Left ventricle myocardium superior (tissue), 1 donor: ENCODE measurements around the gene KIF1B. TPM values are rescaled to one million over a fixed set of nuclear protein-coding genes. Genes with fewer than 3 reads are reported as not detected.
"Not testable (repeated sequence)": the region's sequence is repeated elsewhere in the genome, so short reads cannot be mapped to it uniquely, and the experiment has no call there.

Source experiments
- ATAC-seq: fragments of 200-7000 bp; cut with Tn5 transposase; one replicate; pipeline ENCODE4 v1.9.1; 2020; ENCODE audit warnings: mild to moderate bottlenecking, moderate library complexity
- DNase-seq: peaks from one replicate; pipeline ENCODE4 v3.0.0-alpha.2; 2020
- intact Hi-C: fragments of 100-400 bp; cut with micrococcal nuclease; formaldehyde crosslinking; loops from one replicate; pipeline ENCODE4 v1.11.0; 2022
- total RNA-seq: library from RNA; stranded (reverse); fragmentation: NEBNext Ultra II Directional; extraction: Animal tissue kit (Norgen Biotek cat#: 25700); gene quantifications from one replicate; pipeline ENCODE4 v1.2.1, GENCODE V29; 2021
- donor health status: DM: no; HTN: yes; CAD: no; lungs with severe emphysema.

The KIF1B gene
- total RNA-seq, 1 donor from 2014 or later, result 69.3 TPM

- no peak for DNase-seq
- ATAC-seq, result no peak
- intact Hi-C loops, result no loop called here
Observed at GRCh38 chr1:10189659-10190058, 20.7 kb upstream of the KIF1B start.

- ATAC-seq (no peak), DNase-seq (no peak)
- intact Hi-C loops, result no loop called here
Observed at GRCh38 chr1:10192263-10192662, 18.1 kb upstream of the KIF1B start.

GRCh38 chr1:10193288-10193687, 17.1 kb upstream of the KIF1B start:
- intact Hi-C loops, result no loop called here
- ATAC-seq, result no peak
- no peak for DNase-seq

- intact Hi-C loops, result no loop called here
- no peak for DNase-seq
- no peak for ATAC-seq
Observed at GRCh38 chr1:10195570-10195969, 14.8 kb upstream of the KIF1B start.

- ATAC-seq (no peak), DNase-seq (no peak)
- intact Hi-C loops, result no loop called here
Observed at GRCh38 chr1:10196976-10197375, 13.4 kb upstream of the KIF1B start.

- intact Hi-C loops, result no loop called here
- no peak for DNase-seq
- ATAC-seq, result no peak
Observed at GRCh38 chr1:10200620-10201019, 9.8 kb upstream of the KIF1B start.

GRCh38 chr1:10204003-10204642, 6.2 kb upstream of the KIF1B start:
- no peak for DNase-seq
- intact Hi-C loops, result no loop called here
- peak; percentile 63 for ATAC-seq

- DNase-seq, ATAC-seq, intact Hi-C loops: not testable (repeated sequence)
Observed at GRCh38 chr1:10205206-10205605, 5.2 kb upstream of the KIF1B start.

- intact Hi-C loops, result no loop called here
- no peak for ATAC-seq
- DNase-seq, result no peak
Observed at GRCh38 chr1:10207810-10208209, 2.6 kb upstream of the KIF1B start.

- DNase-seq (no peak), ATAC-seq (no peak)
- intact Hi-C loops, result no loop called here
Observed at GRCh38 chr1:10208537-10208936, 1.8 kb upstream of the KIF1B start.

- intact Hi-C loops, result no loop called here
- no peak for DNase-seq
- ATAC-seq, result peak; percentile 34
Observed at GRCh38 chr1:10209590-10209904, 823 bp upstream of the KIF1B start.

- ATAC-seq (peak; percentile 72), DNase-seq (peak; percentile 93)
- intact Hi-C loops, result no loop called here
Observed at GRCh38 chr1:10210841-10211804, 753 bp downstream of the KIF1B start.

- ATAC-seq (peak; percentile 0), DNase-seq (no peak)
- intact Hi-C loops, result no loop called here
Observed at GRCh38 chr1:10211805-10212410, 1.5 kb downstream of the KIF1B start.

GRCh38 chr1:10212476-10212875, 2.1 kb downstream of the KIF1B start:
- intact Hi-C loops, result no loop called here
- ATAC-seq (no peak), DNase-seq (no peak)

GRCh38 chr1:10213186-10213705, 2.9 kb downstream of the KIF1B start:
- DNase-seq (no peak), ATAC-seq (no peak)
- intact Hi-C loops, result no loop called here

GRCh38 chr1:10216090-10216749, 5.8 kb downstream of the KIF1B start:
- intact Hi-C loops, result no loop called here
- no peak for ATAC-seq
- DNase-seq, result no peak

GRCh38 chr1:10217748-10218441, 7.5 kb downstream of the KIF1B start:
- ATAC-seq (peak; percentile 36), DNase-seq (no peak)
- intact Hi-C loops, result no loop called here

GRCh38 chr1:10220200-10220599, 9.8 kb downstream of the KIF1B start:
- no peak for ATAC-seq
- intact Hi-C loops, result no loop called here

GRCh38 chr1:10220657-10221056, 10.3 kb downstream of the KIF1B start:
- intact Hi-C loops, DNase-seq, ATAC-seq: not testable (repeated sequence)

More at GRCh38 chr1:10220200-10220599, 9.8 kb downstream of the KIF1B start:
- DNase-seq, result no peak
